ENCODE measurements around the gene STARD4. TPM values are rescaled to one million over a fixed set of nuclear protein-coding genes. Genes with fewer than 3 reads are reported as not detected.

Gene STARD4
- polyA plus RNA-seq, 1 of the 3 experiments (the other 2 are of a cell fraction): 10.0 TPM

DNA sequence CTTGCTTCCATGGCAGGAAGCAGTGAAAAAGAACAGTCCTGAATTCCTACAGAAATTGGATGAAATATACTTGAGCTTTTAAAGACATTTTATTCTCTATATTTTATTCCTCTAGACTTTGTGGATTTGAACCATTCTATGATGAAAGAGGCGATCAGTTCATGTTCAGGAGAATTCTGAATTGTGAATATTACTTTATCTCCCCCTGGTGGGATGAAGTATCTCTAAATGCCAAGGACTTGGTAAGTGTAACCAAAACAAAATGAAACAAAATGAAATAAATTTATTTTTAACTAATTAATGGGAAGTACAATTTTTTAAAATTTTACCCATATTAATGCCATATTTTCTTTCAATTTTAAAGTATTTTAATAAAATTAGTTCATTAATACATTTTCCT is 34.1 kb downstream of the STARD4 start:
- H4K20me1 ChIP-seq (ENCODE audit: insufficient read depth): no peaks in the 10 kb centered on the region
- no peaks in the 10 kb centered on the region for H3K27me3 ChIP-seq (ENCODE audit: insufficient read depth)
- CTCF ChIA-PET: interaction anchor here (0.6 to 3.6 kb wide), 24 partner anchors 12 to 675 kb away, joined by 3 to 23 read pairs (median 4); partner anchors contain the start of genes CAMK4, NREP and STARD4
- H3K36me3 ChIP-seq (replicated peaks in 1 of 2; ENCODE audit: control insufficient read depth in 1 of 2, insufficient read depth in 2 of 2, low read length in 1 of 2): peaks cover 0 to 5% of the 10 kb centered on the region in 2 experiments
- H3K27ac ChIP-seq (ENCODE audit: low read depth in 2 of 2, low read length in 1 of 2): no peak overlapping the region
- H3K79me2 ChIP-seq (ENCODE audit: insufficient read depth): no peaks in the 10 kb centered on the region
- no peak overlapping the region for H3K9ac ChIP-seq
- H3F3A ChIP-seq (replicated peaks; ENCODE audit: insufficient read depth): no peaks in the 10 kb centered on the region
- H3K9me2 ChIP-seq: no peaks in the 10 kb centered on the region
- no peak overlapping the region for H3K4me2 ChIP-seq
- WGBS (ENCODE audit: low lambda C conversion rate): 97% methylated on average over 1 of the region's 1 CpG
- H3K4me3 ChIP-seq (ENCODE audit: low read depth in 2 of 2, low read length in 1 of 2): no peak overlapping the region
- no peak overlapping the region for H2AFZ ChIP-seq (ENCODE audit: low read depth)
- POLR2A ChIA-PET: no interaction called here
- DNase-seq: peak; percentile 22
- no peaks in the 10 kb centered on the region for H3K9me3 ChIP-seq
- peaks cover 0 to 6% of the 10 kb centered on the region in 2 experiments; a peak in 2 of 4 replicates for H3K4me1 ChIP-seq (ENCODE audit: control insufficient read depth in 1 of 2, insufficient read depth in 2 of 2, low read depth in 1 of 2, low read length in 1 of 2)
- TF ChIP-seq, protein P1, sequence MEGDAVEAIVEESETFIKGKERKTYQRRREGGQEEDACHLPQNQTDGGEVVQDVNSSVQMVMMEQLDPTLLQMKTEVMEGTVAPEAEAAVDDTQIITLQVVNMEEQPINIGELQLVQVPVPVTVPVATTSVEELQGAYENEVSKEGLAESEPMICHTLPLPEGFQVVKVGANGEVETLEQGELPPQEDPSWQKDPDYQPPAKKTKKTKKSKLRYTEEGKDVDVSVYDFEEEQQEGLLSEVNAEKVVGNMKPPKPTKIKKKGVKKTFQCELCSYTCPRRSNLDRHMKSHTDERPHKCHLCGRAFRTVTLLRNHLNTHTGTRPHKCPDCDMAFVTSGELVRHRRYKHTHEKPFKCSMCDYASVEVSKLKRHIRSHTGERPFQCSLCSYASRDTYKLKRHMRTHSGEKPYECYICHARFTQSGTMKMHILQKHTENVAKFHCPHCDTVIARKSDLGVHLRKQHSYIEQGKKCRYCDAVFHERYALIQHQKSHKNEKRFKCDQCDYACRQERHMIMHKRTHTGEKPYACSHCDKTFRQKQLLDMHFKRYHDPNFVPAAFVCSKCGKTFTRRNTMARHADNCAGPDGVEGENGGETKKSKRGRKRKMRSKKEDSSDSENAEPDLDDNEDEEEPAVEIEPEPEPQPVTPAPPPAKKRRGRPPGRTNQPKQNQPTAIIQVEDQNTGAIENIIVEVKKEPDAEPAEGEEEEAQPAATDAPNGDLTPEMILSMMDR (IDR thresholded peaks at IDR 0.05): peak; percentile 58
- no peak for TF ChIP-seq GABPA (IDR thresholded peaks at IDR 0.05; ENCODE audit: low read depth)
- peak; percentile 75 for TF ChIP-seq RAD21 (IDR thresholded peaks at IDR 0.05; ENCODE audit: low read length)
- peak; percentile 55 for TF ChIP-seq SMC3 (IDR thresholded peaks at IDR 0.05; ENCODE audit: low read depth, low read length)
- TF ChIP-seq TEAD4 (IDR thresholded peaks at IDR 0.05; ENCODE audit: borderline replicate concordance, insufficient read depth): no peak

DNA sequence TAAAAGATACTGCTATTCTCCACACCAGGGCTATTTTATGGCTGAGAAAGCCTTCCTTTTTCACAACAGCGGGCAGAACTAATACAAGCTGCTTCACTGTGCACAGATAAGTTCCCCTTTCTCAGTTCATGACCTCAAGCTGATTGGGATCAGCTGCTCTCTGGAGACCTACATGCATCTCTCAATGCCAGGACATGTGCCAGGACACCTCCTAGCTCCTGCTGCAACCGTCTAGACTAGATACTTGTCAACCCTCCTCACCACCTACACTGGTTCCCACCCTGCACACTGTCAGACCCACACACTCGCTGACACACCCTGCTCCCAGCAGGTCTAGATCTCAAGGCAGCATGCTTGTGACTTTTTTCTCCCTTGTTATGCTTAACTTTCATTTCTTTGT is 39.8 kb downstream of the STARD4 start:
- Histone ChIP-seq H3K27me3 (ENCODE audit: insufficient read depth) (no peaks in the 10 kb centered on the region), H4K20me1 (ENCODE audit: insufficient read depth) (no peaks in the 10 kb centered on the region), H3K9me3 (no peaks in the 10 kb centered on the region), H3K4me1 (ENCODE audit: control insufficient read depth in 1 of 2, insufficient read depth in 2 of 2, low read depth in 1 of 2, low read length in 1 of 2) (peaks cover 0 to 21% of the 10 kb centered on the region in 2 experiments; a peak in 2 of 4 replicates), H3K9ac (no peak overlapping the region), H3K27ac (ENCODE audit: low read depth in 2 of 2, low read length in 1 of 2) (peak overlapping the region in 1 of 2 experiments; percentile 91; a peak in 2 of 4 replicates), H3K79me2 (ENCODE audit: insufficient read depth) (no peaks in the 10 kb centered on the region), H3K9me2 (no peaks in the 10 kb centered on the region), H2AFZ (ENCODE audit: low read depth) (no peak overlapping the region), H3K36me3 (replicated peaks in 1 of 2; ENCODE audit: control insufficient read depth in 1 of 2, insufficient read depth in 2 of 2, low read length in 1 of 2) (no peaks in the 10 kb centered on the region), H3F3A (replicated peaks; ENCODE audit: insufficient read depth) (no peaks in the 10 kb centered on the region), H3K4me2 (no peak overlapping the region), H3K4me3 (ENCODE audit: low read depth in 2 of 2, low read length in 1 of 2) (no peak overlapping the region)
- TF ChIP-seq RCOR1 (IDR thresholded peaks at IDR 0.05; ENCODE audit: low read length): peak; percentile 33; the same call in 1 of the 2 replicates
- TF ChIP-seq MXI1 (IDR thresholded peaks at IDR 0.05; ENCODE audit: low read depth, low read length): peak; percentile 82; the same call in 1 of the 2 replicates
- TF ChIP-seq FOSL2 (IDR thresholded peaks at IDR 0.05; ENCODE audit: borderline replicate concordance, low read depth): no peak
- no peak for TF ChIP-seq RFX5 (IDR thresholded peaks at IDR 0.05; ENCODE audit: low read length)
- TF ChIP-seq RAD21 (IDR thresholded peaks at IDR 0.05; ENCODE audit: low read length): peak; percentile 29; the same call in 1 of the 2 replicates
- peak in 1 of 2 experiments; percentile 75; a peak in 2 of 4 replicates for TF ChIP-seq EP300 (IDR thresholded peaks at IDR 0.05; ENCODE audit: borderline replicate concordance in 1 of 2, low read depth in 1 of 2, low read length in 1 of 2)
- TF ChIP-seq GATA2 (CRISPR knock-in tag; IDR thresholded peaks at IDR 0.05): peak; percentile 93
- CTCF ChIA-PET: interaction anchor here (0.7 to 4.0 kb wide), 5 partner anchors 11 to 315 kb away, joined by 3 to 19 read pairs (median 3); no protein-coding TSS in a partner anchor
- DNase-seq: peak; percentile 37
- POLR2A ChIA-PET: interaction anchor here (0.6 to 1.6 kb wide), 4 partner anchors 11 to 248 kb away, joined by 3 to 7 read pairs (median 4); partner anchors contain the start of gene CAMK4
- 57% methylated on average over 3 of the region's 3 CpGs for WGBS (ENCODE audit: low lambda C conversion rate)

Measured in SK-N-SH (cell line).